Measurements from ENCODE around the gene FAM20C.
"Not testable (repeated sequence)": the region's sequence is repeated elsewhere in the genome, so short reads cannot be mapped to it uniquely, and the experiment has no call there.

Gene FAM20C

GRCh38 chr7:175955-176354 lies 16.4 kb upstream of the FAM20C start:
- Histone ChIP-seq H3K27me3 (ENCODE audit: control insufficient read depth in 5 of 5, insufficient read depth in 4 of 5, low read length in 5 of 5) (peaks cover 0 to 3% (median 2%) of the 10 kb centered on the region in 5 donors), H3K9ac (ENCODE audit: low read length in 5 of 5) (no peak overlapping the region), H3K4me1 (ENCODE audit: control insufficient read depth in 5 of 5, insufficient read depth in 5 of 5, low read length in 5 of 5) (peaks cover 0 to 15% (median 10%) of the 10 kb centered on the region in 5 donors), H3K36me3 (ENCODE audit: control insufficient read depth in 5 of 5, insufficient read depth in 5 of 5, low read length in 5 of 5) (no peaks in the 10 kb centered on the region), H3K9me3 (ENCODE audit: control insufficient read depth in 5 of 5, low read length in 5 of 5) (no peaks in the 10 kb centered on the region), H3K27ac (ENCODE audit: low read depth, low read length) (no peak overlapping the region), H3K4me3 (ENCODE audit: low read depth in 1 of 5, low read length in 5 of 5) (no peak overlapping the region)

DNA sequence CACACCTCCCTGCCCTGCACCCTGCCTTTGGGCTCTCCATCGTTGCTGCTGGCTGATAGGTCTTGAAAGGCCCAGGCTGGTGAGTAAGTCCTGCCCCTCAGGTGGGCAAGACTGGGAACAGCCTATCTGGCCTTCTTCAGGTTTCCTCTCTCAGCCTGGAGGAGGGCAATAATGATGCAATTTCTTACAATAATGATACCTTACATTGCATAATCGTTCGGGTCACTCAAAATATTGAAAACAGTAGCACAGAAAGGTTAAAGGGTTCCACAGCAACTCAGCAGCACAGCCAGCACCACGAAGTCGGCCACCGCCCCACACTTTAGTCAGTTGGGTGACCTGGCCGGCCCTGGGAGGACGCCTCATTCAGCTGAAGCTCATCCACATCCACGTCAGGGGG lies 16.0 kb upstream of the FAM20C start:
- Histone ChIP-seq H3K27ac (ENCODE audit: low read depth, low read length) (no peak overlapping the region), H3K27me3 (ENCODE audit: control insufficient read depth in 5 of 5, insufficient read depth in 4 of 5, low read length in 5 of 5) (peaks cover 0 to 4% (median 0%) of the 10 kb centered on the region in 5 donors), H3K9ac (ENCODE audit: low read length in 5 of 5) (no peak overlapping the region), H3K9me3 (ENCODE audit: control insufficient read depth in 5 of 5, low read length in 5 of 5) (no peaks in the 10 kb centered on the region), H3K36me3 (ENCODE audit: control insufficient read depth in 5 of 5, insufficient read depth in 5 of 5, low read length in 5 of 5) (no peaks in the 10 kb centered on the region), H3K4me3 (ENCODE audit: low read depth in 1 of 5, low read length in 5 of 5) (no peak overlapping the region), H3K4me1 (ENCODE audit: control insufficient read depth in 5 of 5, insufficient read depth in 5 of 5, low read length in 5 of 5) (peaks cover 0 to 15% (median 10%) of the 10 kb centered on the region in 5 donors)

DNA sequence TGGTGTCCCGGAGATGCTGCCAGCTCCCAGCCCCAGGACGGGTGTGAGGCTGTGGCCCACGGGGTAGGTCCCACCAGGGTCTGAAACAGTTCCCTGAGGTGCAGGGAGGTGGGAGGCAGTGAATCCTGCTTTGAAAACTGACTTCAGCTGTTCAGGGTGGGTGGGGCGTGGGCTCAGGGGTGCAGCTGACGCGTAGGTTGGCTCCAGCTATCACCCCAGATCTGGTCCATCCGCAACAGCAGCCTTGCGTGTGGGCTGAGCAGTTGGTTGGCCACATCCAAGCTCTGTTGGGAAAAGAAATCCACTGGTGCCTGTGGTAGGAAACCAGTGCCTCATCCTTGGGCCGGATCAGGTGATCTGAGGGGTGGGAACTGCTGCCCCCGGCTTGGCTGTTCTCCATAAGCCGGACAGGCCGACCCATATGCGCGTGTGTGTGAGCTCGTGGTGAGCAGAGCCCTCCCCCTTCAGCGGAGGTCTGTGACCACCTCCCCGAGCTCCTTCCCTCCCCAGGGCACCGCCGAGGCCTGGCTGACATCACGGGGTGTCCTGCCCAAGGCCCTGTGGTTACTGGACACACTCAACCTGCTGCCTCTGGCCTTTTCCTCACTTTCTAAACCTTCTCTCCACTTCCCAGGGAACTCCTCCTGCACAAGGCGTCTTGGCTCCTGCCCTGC lies 15.4 kb upstream of the FAM20C start:
- Histone ChIP-seq H3K9ac (ENCODE audit: low read length in 5 of 5) (no peak overlapping the region), H3K27me3 (ENCODE audit: control insufficient read depth in 5 of 5, insufficient read depth in 4 of 5, low read length in 5 of 5) (peaks cover 0 to 6% (median 0%) of the 10 kb centered on the region in 5 donors), H3K4me1 (ENCODE audit: control insufficient read depth in 5 of 5, insufficient read depth in 5 of 5, low read length in 5 of 5) (peaks cover 0 to 15% (median 10%) of the 10 kb centered on the region in 5 donors), H3K27ac (ENCODE audit: low read depth, low read length) (no peak overlapping the region), H3K9me3 (ENCODE audit: control insufficient read depth in 5 of 5, low read length in 5 of 5) (no peaks in the 10 kb centered on the region), H3K4me3 (ENCODE audit: low read depth in 1 of 5, low read length in 5 of 5) (no peak overlapping the region), H3K36me3 (ENCODE audit: control insufficient read depth in 5 of 5, insufficient read depth in 5 of 5, low read length in 5 of 5) (no peaks in the 10 kb centered on the region)

GRCh38 chr7:178444-178843 lies 13.9 kb upstream of the FAM20C start:
- Histone ChIP-seq H3K9ac (ENCODE audit: low read length in 5 of 5) (no peak overlapping the region), H3K4me3 (ENCODE audit: low read depth in 1 of 5, low read length in 5 of 5) (no peak overlapping the region), H3K27ac (ENCODE audit: low read depth, low read length) (no peak overlapping the region), H3K9me3 (ENCODE audit: control insufficient read depth in 5 of 5, low read length in 5 of 5) (no peaks in the 10 kb centered on the region), H3K27me3 (ENCODE audit: control insufficient read depth in 5 of 5, insufficient read depth in 4 of 5, low read length in 5 of 5) (peaks cover 0 to 4% (median 0%) of the 10 kb centered on the region in 5 donors), H3K36me3 (ENCODE audit: control insufficient read depth in 5 of 5, insufficient read depth in 5 of 5, low read length in 5 of 5) (no peaks in the 10 kb centered on the region), H3K4me1 (ENCODE audit: control insufficient read depth in 5 of 5, insufficient read depth in 5 of 5, low read length in 5 of 5) (peaks cover 0 to 15% (median 10%) of the 10 kb centered on the region in 5 donors)

- Histone ChIP-seq H3K36me3 (ENCODE audit: control insufficient read depth in 5 of 5, insufficient read depth in 5 of 5, low read length in 5 of 5) (no peaks in the 10 kb centered on the region), H3K9ac (ENCODE audit: low read length in 5 of 5) (peak overlapping the region in 1 of 5 donors; percentile 35), H3K4me1 (ENCODE audit: control insufficient read depth in 5 of 5, insufficient read depth in 5 of 5, low read length in 5 of 5) (peaks cover 0 to 15% (median 10%) of the 10 kb centered on the region in 5 donors), H3K4me3 (ENCODE audit: low read depth in 1 of 5, low read length in 5 of 5) (no peak overlapping the region), H3K27me3 (ENCODE audit: control insufficient read depth in 5 of 5, insufficient read depth in 4 of 5, low read length in 5 of 5) (peaks cover 0 to 4% (median 0%) of the 10 kb centered on the region in 5 donors), H3K27ac (ENCODE audit: low read depth, low read length) (no peak overlapping the region), H3K9me3 (ENCODE audit: control insufficient read depth in 5 of 5, low read length in 5 of 5) (no peaks in the 10 kb centered on the region)
Measured at GRCh38 chr7:179209-179681, 13.1 kb upstream of the FAM20C start.

- no peak overlapping the region for H3K27ac ChIP-seq (ENCODE audit: low read depth, low read length)
- no peaks in the 10 kb centered on the region for H3K36me3 ChIP-seq (ENCODE audit: control insufficient read depth in 5 of 5, insufficient read depth in 5 of 5, low read length in 5 of 5)
- H3K27me3 ChIP-seq (ENCODE audit: control insufficient read depth in 5 of 5, insufficient read depth in 4 of 5, low read length in 5 of 5), result peaks cover 0 to 4% (median 0%) of the 10 kb centered on the region in 5 donors
- H3K9me3 ChIP-seq (ENCODE audit: control insufficient read depth in 5 of 5, low read length in 5 of 5), result no peaks in the 10 kb centered on the region
- peaks cover 0 to 15% (median 10%) of the 10 kb centered on the region in 5 donors for H3K4me1 ChIP-seq (ENCODE audit: control insufficient read depth in 5 of 5, insufficient read depth in 5 of 5, low read length in 5 of 5)
- no peak overlapping the region for H3K4me3 ChIP-seq (ENCODE audit: low read depth in 1 of 5, low read length in 5 of 5)
- H3K9ac ChIP-seq (ENCODE audit: low read length in 5 of 5), result no peak overlapping the region
Measured at GRCh38 chr7:179948-180694, 12.2 kb upstream of the FAM20C start.

DNA sequence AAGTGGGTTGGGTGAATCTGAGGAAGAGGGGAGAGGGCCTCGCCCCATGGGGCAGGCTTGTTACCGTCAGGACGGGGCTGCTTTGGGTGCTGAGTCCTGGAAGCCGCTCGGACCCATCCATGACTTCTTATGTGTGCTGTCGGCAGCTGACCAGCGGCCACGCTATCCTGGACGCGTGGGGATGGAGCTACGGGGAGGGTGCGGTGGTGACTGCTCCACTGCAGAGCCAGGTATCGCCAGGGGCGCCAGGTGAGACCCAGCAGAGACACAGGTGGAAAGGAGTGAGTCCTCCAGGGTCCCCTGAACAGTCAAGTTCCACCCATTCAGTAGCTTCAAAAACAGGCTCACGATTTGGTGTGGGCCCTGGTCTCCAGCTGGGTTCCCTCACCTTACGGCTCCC lies 10.6 kb upstream of the FAM20C start:
- H3K9me3 ChIP-seq (ENCODE audit: control insufficient read depth in 5 of 5, low read length in 5 of 5), result no peaks in the 10 kb centered on the region
- no peak overlapping the region for H3K9ac ChIP-seq (ENCODE audit: low read length in 5 of 5)
- peaks cover 0 to 15% (median 10%) of the 10 kb centered on the region in 5 donors for H3K4me1 ChIP-seq (ENCODE audit: control insufficient read depth in 5 of 5, insufficient read depth in 5 of 5, low read length in 5 of 5)
- peaks cover 0 to 4% (median 0%) of the 10 kb centered on the region in 5 donors for H3K27me3 ChIP-seq (ENCODE audit: control insufficient read depth in 5 of 5, insufficient read depth in 4 of 5, low read length in 5 of 5)
- no peak overlapping the region for H3K27ac ChIP-seq (ENCODE audit: low read depth, low read length)
- no peak overlapping the region for H3K4me3 ChIP-seq (ENCODE audit: low read depth in 1 of 5, low read length in 5 of 5)
- H3K36me3 ChIP-seq (ENCODE audit: control insufficient read depth in 5 of 5, insufficient read depth in 5 of 5, low read length in 5 of 5), result no peaks in the 10 kb centered on the region

DNA sequence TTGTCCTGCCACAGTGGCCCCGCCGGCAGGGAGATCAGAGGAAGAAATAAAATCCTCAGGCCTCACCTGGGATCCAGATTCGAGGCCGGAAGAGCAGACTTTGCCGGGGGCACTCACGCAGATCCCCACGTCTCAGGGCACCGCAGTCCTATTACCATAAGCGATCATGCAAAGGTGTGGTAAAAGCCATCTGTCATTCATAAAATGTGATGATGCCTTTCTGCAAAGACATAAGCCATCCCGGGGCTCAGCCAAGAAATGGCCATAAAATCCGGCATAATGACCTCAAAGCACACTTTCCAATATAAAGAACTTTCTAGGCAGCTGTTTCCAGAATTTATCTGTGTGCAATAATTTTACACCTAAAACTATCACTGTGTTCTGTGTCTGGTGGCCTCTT lies 9.9 kb upstream of the FAM20C start:
- not testable (repeated sequence) for H3K27ac ChIP-seq (ENCODE audit: low read depth, low read length); H3K4me3 ChIP-seq (ENCODE audit: low read depth in 1 of 5, low read length in 5 of 5); H3K9ac ChIP-seq (ENCODE audit: low read length in 5 of 5); H3K9me3 ChIP-seq (ENCODE audit: control insufficient read depth in 5 of 5, low read length in 5 of 5); H3K27me3 ChIP-seq (ENCODE audit: control insufficient read depth in 5 of 5, insufficient read depth in 4 of 5, low read length in 5 of 5); H3K36me3 ChIP-seq (ENCODE audit: control insufficient read depth in 5 of 5, insufficient read depth in 5 of 5, low read length in 5 of 5)
- peaks cover 0 to 15% (median 10%) of the 10 kb centered on the region in 5 donors for H3K4me1 ChIP-seq (ENCODE audit: control insufficient read depth in 5 of 5, insufficient read depth in 5 of 5, low read length in 5 of 5)

- H3K4me3 ChIP-seq (ENCODE audit: low read depth in 1 of 5, low read length in 5 of 5), result no peak overlapping the region
- H3K36me3 ChIP-seq (ENCODE audit: control insufficient read depth in 5 of 5, insufficient read depth in 5 of 5, low read length in 5 of 5), result no peaks in the 10 kb centered on the region
- no peaks in the 10 kb centered on the region for H3K9me3 ChIP-seq (ENCODE audit: control insufficient read depth in 5 of 5, low read length in 5 of 5)
- peaks cover 0 to 13% (median 10%) of the 10 kb centered on the region in 5 donors for H3K4me1 ChIP-seq (ENCODE audit: control insufficient read depth in 5 of 5, insufficient read depth in 5 of 5, low read length in 5 of 5)
- H3K27me3 ChIP-seq (ENCODE audit: control insufficient read depth in 5 of 5, insufficient read depth in 4 of 5, low read length in 5 of 5), result peaks cover 0 to 4% (median 0%) of the 10 kb centered on the region in 5 donors
- H3K9ac ChIP-seq (ENCODE audit: low read length in 5 of 5), result no peak overlapping the region
- no peak overlapping the region for H3K27ac ChIP-seq (ENCODE audit: low read depth, low read length)
Measured at GRCh38 chr7:183496-184292, 8.7 kb upstream of the FAM20C start.
